Hepatic stellate cell (primary cell): ENCODE measurements around the gene SYNJ2.

Experiments used
- DNase-seq: peaks from one replicate; pipeline ENCODE4 v3.0.0; 2011; ENCODE audit warnings: low spot score

Gene SYNJ2

GRCh38 chr6:158041788-158042187, 60.1 kb downstream of the SYNJ2 start:
- no peak for DNase-seq

GRCh38 chr6:158042245-158042798, 60.7 kb downstream of the SYNJ2 start:
- DNase-seq, result no peak

- DNase-seq, result no peak
Observed at GRCh38 chr6:158043008-158043407, 61.3 kb downstream of the SYNJ2 start.

- no peak for DNase-seq
Observed at GRCh38 chr6:158043586-158044524, 62.2 kb downstream of the SYNJ2 start.

- no peak for DNase-seq
Observed at GRCh38 chr6:158044525-158044888, 62.8 kb downstream of the SYNJ2 start.

GRCh38 chr6:158046201-158047126, 64.8 kb downstream of the SYNJ2 start:
- no peak for DNase-seq

GRCh38 chr6:158047127-158047518, 65.5 kb downstream of the SYNJ2 start:
- no peak for DNase-seq

GRCh38 chr6:158047563-158048323, 66.1 kb downstream of the SYNJ2 start:
- DNase-seq, result no peak

GRCh38 chr6:158048589-158048988, 66.9 kb downstream of the SYNJ2 start:
- DNase-seq, result no peak

GRCh38 chr6:158049055-158050028, 67.7 kb downstream of the SYNJ2 start:
- DNase-seq, result no peak

- DNase-seq, result no peak
Observed at GRCh38 chr6:158050107-158050735, 68.6 kb downstream of the SYNJ2 start.

- DNase-seq, result peak; percentile 70
Observed at GRCh38 chr6:158050955-158051354, 69.3 kb downstream of the SYNJ2 start.

- no peak for DNase-seq
Observed at GRCh38 chr6:158051968-158052367, 70.3 kb downstream of the SYNJ2 start.

GRCh38 chr6:158053377-158054313, 72.0 kb downstream of the SYNJ2 start:
- DNase-seq, result no peak

- DNase-seq, result no peak
Observed at GRCh38 chr6:158056355-158056754, 74.7 kb downstream of the SYNJ2 start.

GRCh38 chr6:158056804-158057203, 75.1 kb downstream of the SYNJ2 start:
- no peak for DNase-seq

- peak; percentile 88 for DNase-seq
Observed at GRCh38 chr6:158057213-158057987, 75.7 kb downstream of the SYNJ2 start.

GRCh38 chr6:158058171-158058651, 76.5 kb downstream of the SYNJ2 start:
- no peak for DNase-seq
